Parathyroid adenoma (tissue), 2 donors: Measurements from ENCODE around the gene DCTPP1.
"Not testable (repeated sequence)": the region's sequence is repeated elsewhere in the genome, so short reads cannot be mapped to it uniquely, and the experiment has no call there.

Experiments
- H2AFZ ChIP-seq: fragments of 300-600 bp; sonication (generic); one replicate; pipeline ENCODE4 v1.7.0; 2017; ENCODE audit warnings: antibody characterized with exemption, mild to moderate bottlenecking
- H3K27ac ChIP-seq: fragments of 300-600 bp; sonication (generic); one replicate; pipeline ENCODE4 v1.7.0; 2017
- H3K27me3 ChIP-seq: fragments of 300-600 bp; sonication (generic); one replicate; pipeline ENCODE4 v1.7.0; 2017; ENCODE audit warnings: low read length; ENCODE audit not compliant: control insufficient read depth, insufficient read depth
- H3K36me3 ChIP-seq: fragments of 300-600 bp; sonication (generic); one replicate; pipeline ENCODE4 v1.7.0; 2017; ENCODE audit warnings: low read length; ENCODE audit not compliant: control insufficient read depth, insufficient read depth
- H3K4me1 ChIP-seq: fragments of 300-600 bp; sonication (generic); one replicate; pipeline ENCODE4 v1.7.0; 2017; ENCODE audit warnings: control low read depth
- H3K4me2 ChIP-seq: fragments of 300-600 bp; sonication (generic); one replicate; pipeline ENCODE4 v1.7.0; 2017; ENCODE audit warnings: low read length
- H3K4me3 ChIP-seq: fragments of 300-600 bp; sonication (generic); one replicate; pipeline ENCODE4 v1.7.0; 2017; ENCODE audit warnings: low read depth, low read length
- H3K79me2 ChIP-seq: fragments of 300-600 bp; sonication (generic); one replicate; pipeline ENCODE4 v1.7.0; 2017; ENCODE audit warnings: control low read depth
- H3K9ac ChIP-seq: fragments of 300-600 bp; sonication (generic); one replicate; pipeline ENCODE4 v1.7.0; 2017; ENCODE audit warnings: mild to moderate bottlenecking
- H3K9me3 ChIP-seq: fragments of 300-600 bp; sonication (generic); one replicate; pipeline ENCODE4 v1.7.0; 2017; ENCODE audit warnings: low read length; ENCODE audit not compliant: control insufficient read depth
- CTCF ChIP-seq: fragments of 300-600 bp; sonication (generic); IDR thresholded peaks from one replicate; pipeline ENCODE4 v1.7.0; 2017; ENCODE audit warnings: antibody characterized with exemption, mild to moderate bottlenecking
- donor health status: primary hyperparathyroidism.

DCTPP1 gene

DNA sequence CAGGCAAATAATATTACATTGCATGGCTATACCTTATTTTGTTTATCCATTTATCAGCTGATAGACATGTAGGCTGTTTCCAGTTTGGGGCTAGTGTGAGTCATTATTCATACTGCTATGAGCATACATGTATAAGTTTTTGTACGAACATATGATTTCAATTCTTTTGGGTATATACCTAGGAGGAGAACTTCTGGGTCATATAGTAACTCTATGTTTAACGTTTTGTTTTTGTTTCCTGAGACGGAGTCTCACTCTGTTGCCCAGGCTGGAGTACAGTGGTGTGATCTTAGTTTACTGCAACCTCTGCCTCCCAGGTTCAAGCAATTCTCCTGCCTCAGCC is 40.3 kb upstream of the DCTPP1 start:
- H3K79me2 ChIP-seq, result no peaks in the 10 kb centered on the region
- TF ChIP-seq CTCF, result no peak
- no peak overlapping the region for H3K4me2 ChIP-seq
- no peaks in the 10 kb centered on the region for H3K4me1 ChIP-seq
- no peaks in the 10 kb centered on the region for H3K9me3 ChIP-seq
- no peak overlapping the region for H2AFZ ChIP-seq
- H3K4me3 ChIP-seq, result no peak overlapping the region
- H3K27me3 ChIP-seq, result no peaks in the 10 kb centered on the region
- H3K9ac ChIP-seq, result no peak overlapping the region
- H3K36me3 ChIP-seq, result no peaks in the 10 kb centered on the region
- no peak overlapping the region for H3K27ac ChIP-seq

GRCh38 chr16:30464078-30464477 is 34.2 kb upstream of the DCTPP1 start:
- Histone ChIP-seq H3K9ac (no peak overlapping the region), H2AFZ (no peak overlapping the region), H3K4me1 (no peaks in the 10 kb centered on the region), H3K27me3 (no peaks in the 10 kb centered on the region), H3K4me3 (no peak overlapping the region), H3K4me2 (no peak overlapping the region), H3K27ac (no peak overlapping the region), H3K79me2 (no peaks in the 10 kb centered on the region), H3K36me3 (no peaks in the 10 kb centered on the region), H3K9me3 (no peaks in the 10 kb centered on the region)
- no peak for TF ChIP-seq CTCF

DNA sequence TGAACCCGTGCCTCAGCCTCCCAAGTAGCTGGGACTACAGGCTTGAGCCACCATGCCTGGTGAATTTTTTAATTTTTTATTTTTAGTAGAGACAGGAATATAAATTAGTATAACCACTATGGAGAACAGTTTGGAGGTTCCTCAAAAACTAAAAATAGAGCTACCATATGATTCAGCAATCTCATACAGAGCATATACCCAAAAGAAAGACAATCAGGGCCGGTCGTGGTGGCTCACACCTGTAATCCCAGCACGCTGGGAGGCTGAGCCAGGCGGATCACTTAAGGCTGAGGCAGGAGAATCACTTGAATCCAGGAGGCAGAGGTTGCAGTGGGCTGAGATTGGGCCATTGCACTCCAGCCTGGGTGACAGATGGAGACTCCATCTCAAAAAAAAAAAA is 31.6 kb upstream of the DCTPP1 start:
- H3K27me3 ChIP-seq, H3K4me1 ChIP-seq, H3K9me3 ChIP-seq, H3K9ac ChIP-seq, H3K36me3 ChIP-seq, H3K4me3 ChIP-seq, H3K79me2 ChIP-seq, H3K27ac ChIP-seq, H2AFZ ChIP-seq, H3K4me2 ChIP-seq: not testable (repeated sequence)

DNA sequence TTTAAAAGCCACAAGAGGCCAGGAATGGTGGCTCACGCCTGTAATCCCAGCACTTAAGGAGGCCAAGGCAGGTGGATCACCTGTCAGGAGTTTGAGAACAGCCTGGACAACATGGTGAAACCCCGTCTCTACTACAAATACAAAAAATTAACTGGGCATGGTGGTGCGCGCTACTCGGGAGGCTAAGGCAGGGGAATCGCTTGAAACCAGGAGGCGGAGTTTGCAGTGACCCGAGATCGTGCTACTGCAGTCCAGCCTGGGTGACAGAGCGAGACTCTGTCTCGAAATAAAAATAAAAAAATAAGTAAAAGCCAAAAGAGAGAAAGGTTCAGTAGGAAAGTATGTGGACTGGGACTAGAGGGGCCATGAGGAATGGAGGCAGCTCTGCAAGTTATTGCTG is 29.6 kb upstream of the DCTPP1 start:
- Histone ChIP-seq H3K27ac (no peak overlapping the region), H3K4me3 (no peak overlapping the region), H3K9me3 (no peaks in the 10 kb centered on the region), H3K27me3 (no peaks in the 10 kb centered on the region), H3K4me1 (no peaks in the 10 kb centered on the region), H3K9ac (no peak overlapping the region), H3K79me2 (no peaks in the 10 kb centered on the region), H3K4me2 (no peak overlapping the region), H2AFZ (no peak overlapping the region), H3K36me3 (no peaks in the 10 kb centered on the region)
- no peak for TF ChIP-seq CTCF

GRCh38 chr16:30458561-30459394 is 28.9 kb upstream of the DCTPP1 start:
- Histone ChIP-seq H3K9ac (no peak overlapping the region), H3K4me2 (no peak overlapping the region), H3K4me3 (no peak overlapping the region), H3K9me3 (no peaks in the 10 kb centered on the region), H3K27ac (no peak overlapping the region), H3K27me3 (no peaks in the 10 kb centered on the region), H3K36me3 (no peaks in the 10 kb centered on the region), H3K4me1 (no peaks in the 10 kb centered on the region), H3K79me2 (no peaks in the 10 kb centered on the region), H2AFZ (no peak overlapping the region)
- TF ChIP-seq CTCF, result no peak
